Forelimb muscle (tissue), 1 donor: Measurements from ENCODE around the gene CC2D2B. TPM values are rescaled to one million over a fixed set of nuclear protein-coding genes. Genes with fewer than 3 reads are reported as not detected.
"Not testable (repeated sequence)": the region's sequence is repeated elsewhere in the genome, so short reads cannot be mapped to it uniquely, and the experiment has no call there.

ENCODE experiments used
- DNase-seq: peaks from one replicate; pipeline ENCODE4 v3.0.0-alpha.2; 2013; ENCODE audit warnings: low read depth
- polyA plus RNA-seq: library from polyadenylated mRNA; unstranded; fragments of 120-200 nt; gene quantifications from one replicate; pipeline ENCODE4 v1.2.1, GENCODE V29; 2013; ENCODE audit not compliant: insufficient read length

Gene CC2D2B
- polyA plus RNA-seq, 1 donor = 1.5 TPM

DNA sequence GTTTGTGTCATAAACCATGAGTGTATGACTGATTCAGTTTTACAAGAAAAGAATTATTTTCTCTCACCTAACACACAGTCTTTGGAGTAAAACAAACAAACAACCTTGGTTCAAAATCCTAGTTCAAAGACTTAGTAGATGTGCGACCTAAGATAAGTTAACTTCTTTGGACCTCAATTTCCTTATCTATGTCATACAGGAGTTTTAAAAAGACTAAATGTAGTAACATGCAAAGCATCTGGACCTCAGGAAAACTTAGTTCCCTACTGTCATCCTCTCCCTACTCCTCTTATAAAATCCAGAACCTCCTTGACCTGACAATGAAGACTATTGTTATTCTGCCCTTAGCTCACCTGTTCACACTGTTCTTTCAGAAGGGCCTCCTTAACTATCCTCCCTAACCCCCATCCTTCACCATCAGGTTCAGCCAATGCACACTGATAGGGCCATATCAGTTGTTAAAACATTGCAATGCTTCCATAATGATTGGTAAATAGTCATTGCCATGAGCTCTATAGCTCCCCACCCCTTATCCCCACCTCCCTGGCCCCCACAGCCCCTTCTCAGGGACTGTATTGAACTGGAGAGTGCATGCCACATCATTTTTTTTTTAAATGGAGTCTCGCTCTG, 106.8 kb downstream of the CC2D2B start:
- no peak for DNase-seq

DNA sequence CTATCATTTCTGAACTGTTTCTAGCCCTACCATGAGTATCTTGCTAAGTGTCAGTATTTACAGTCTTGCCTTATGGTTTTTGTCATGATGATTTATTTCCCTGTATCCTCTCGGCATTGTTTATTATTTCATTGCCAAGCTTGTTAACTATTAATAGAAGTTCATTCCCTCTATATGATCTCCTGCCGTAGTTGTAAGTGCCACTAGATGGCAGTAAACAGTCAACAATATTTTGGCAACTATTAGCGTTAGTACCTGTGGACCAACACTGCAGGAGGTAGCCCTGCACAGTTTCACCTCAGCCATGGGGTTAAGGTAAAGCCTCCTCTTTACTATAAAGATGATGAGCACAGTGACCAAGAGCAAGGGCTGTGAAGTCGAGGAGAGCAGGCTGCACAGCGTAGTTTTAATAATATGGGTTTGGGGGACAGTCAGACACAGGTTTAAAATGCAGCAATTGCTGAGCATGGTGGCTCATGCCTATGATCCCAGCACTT, 109.5 kb downstream of the CC2D2B start:
- DNase-seq = peak; percentile 29

DNA sequence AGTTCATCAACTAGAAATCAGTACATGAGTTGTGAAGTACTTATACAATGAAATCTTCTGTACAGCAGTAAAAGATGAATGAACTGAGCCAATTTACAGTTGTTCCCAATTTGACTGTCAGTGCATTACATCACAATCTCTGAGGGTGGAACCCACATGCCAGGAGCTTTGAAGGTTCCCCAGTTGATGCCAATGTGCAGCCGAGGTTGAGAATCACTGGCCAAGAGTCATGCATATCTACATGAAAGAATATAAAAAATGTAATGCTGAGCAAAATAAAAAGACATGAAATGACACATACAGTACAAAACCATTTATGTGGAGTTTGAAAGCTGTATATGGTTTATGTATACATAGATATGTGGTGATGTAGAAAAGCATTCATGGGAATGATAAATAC, 113.6 kb downstream of the CC2D2B start:
- no peak for DNase-seq

DNA sequence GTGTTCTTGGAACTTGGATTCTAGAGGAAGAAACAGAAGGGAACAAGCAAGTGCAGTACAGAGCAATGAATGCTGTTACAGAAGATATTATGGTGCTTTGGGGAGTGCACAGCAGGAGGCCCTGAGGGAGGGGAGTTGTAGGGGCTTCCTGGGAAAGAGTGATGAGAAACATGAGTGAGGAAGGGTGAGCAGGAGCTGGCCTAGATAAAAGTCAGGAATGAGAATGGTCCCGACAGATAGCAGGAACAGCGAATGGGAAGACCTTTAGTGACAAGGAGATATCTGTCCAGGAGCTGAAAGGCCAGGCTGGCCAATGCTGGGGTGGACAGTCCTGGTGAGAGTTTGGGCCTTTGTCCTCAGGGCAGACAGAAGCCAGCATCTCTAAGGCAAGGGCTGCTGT, 115.0 kb downstream of the CC2D2B start:
- no peak for DNase-seq

DNA sequence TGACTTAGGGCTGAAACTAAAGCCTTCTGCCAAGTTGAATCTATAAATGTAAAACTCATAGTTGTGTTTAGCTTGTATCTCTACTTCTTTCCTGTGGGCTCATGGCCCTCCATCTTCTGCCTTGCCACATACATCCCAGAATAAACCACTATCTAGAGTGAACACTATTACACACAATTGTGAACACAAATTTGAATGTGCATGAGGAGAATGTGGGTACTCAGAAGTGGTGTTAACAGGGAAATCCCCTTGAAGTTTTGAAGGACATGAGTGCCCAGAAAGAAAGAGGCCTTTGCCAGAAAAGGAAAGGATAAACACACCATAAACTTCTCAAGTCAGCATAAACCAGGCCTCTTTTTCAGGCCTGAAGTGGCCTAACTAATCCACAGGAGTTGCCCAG, 115.4 kb downstream of the CC2D2B start:
- no peak for DNase-seq

DNA sequence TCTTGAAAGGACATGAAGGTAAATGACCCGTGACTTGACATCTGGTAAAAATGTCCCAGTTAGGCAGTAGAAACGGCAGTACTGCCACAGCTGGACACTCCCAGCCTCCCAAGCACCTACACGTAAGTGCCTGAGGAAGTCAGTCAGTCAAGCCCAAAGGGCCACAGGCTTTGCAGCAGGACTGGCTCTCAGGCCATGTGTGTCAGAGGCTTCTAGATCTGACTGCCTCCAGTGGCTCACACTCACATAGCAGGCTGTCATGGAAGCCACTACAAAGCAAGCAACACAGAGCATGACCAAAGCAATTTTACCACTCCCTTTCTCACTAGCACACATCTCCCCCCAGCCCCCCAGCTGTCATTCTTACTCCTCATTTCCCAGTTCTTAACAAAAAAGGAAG, 117.8 kb downstream of the CC2D2B start:
- DNase-seq = no peak

DNA sequence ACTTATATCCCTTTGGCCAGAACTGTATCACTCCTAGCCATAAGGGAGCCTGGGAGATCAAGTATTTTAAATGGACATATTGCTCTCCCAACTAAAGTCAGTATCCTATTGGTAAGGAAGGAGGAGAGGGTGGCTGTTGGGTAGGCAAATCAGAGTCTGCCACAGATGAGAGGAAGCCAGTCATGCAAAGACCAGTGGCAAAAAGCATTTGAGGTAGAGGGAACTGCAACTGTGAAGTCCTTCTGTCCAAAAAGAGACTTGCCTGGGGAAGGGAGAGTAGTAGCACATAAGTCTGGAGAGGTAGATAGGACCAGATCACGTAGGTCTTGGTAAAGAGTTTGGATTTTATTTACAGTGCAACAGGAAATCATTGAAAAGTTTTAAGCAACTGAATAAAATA, 126.8 kb downstream of the CC2D2B start:
- DNase-seq = no peak

DNA sequence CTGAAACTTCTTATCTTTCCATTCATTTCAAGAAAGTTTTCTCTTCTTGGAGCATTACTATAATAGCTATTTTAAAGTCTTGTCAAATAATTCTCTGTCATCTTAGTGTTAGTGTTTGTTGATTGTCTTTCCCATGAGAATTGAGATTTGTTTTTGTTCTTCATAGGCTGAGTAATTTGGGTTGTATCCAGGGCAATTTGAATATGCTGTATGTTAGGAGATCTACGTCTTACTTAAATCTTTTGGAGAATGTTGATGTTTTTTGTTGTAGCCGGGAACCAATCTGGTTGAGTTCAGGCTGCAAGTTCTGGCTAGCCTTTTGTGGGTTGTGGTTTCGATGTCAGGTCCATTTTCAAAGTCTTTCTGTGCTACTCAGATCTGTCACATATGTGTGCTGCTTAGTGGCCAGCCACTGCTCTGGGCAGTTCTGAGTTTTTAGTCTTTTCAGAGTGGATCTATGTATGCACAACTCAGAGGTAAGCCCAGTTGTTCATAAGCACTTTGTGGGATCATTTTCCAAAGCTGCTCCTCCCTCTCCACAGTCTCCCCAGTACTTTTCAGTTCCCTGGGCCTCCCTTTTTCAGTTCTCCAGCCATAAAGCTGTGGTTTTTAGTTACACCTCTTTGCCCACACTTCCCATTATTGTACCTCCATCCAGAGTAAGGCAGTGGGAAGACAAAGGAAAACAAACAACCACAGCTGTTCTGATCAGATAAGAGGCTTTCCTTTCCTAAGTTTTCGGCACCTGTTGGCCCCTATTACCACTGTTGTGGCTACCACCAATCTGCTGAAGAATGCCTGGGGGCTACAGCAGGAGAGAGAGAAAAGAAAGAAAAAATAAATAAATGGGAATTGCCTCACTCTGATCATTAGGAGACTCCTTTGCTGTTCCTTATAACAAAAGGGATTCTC, 131.0 kb downstream of the CC2D2B start:
- no peak for DNase-seq

DNA sequence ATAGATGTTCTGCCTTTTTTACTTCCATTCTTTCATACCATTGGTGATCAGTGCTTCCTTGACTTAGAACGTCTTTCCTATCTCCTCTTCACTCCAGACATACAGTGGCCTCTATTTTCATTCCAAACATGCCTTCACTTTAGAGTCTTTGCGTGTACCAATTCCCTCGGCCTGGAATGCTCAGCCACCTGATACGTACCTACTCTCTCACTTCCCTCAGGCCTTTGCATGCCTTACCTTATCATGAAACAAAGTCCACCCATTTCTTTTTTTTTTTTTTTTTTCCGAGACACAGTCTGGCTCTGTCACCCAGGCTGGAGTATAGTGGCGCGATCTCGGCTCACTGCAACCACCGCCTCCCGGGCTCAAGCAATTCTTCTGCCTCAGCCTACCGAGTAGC, 133.4 kb downstream of the CC2D2B start:
- no peak for DNase-seq

DNA sequence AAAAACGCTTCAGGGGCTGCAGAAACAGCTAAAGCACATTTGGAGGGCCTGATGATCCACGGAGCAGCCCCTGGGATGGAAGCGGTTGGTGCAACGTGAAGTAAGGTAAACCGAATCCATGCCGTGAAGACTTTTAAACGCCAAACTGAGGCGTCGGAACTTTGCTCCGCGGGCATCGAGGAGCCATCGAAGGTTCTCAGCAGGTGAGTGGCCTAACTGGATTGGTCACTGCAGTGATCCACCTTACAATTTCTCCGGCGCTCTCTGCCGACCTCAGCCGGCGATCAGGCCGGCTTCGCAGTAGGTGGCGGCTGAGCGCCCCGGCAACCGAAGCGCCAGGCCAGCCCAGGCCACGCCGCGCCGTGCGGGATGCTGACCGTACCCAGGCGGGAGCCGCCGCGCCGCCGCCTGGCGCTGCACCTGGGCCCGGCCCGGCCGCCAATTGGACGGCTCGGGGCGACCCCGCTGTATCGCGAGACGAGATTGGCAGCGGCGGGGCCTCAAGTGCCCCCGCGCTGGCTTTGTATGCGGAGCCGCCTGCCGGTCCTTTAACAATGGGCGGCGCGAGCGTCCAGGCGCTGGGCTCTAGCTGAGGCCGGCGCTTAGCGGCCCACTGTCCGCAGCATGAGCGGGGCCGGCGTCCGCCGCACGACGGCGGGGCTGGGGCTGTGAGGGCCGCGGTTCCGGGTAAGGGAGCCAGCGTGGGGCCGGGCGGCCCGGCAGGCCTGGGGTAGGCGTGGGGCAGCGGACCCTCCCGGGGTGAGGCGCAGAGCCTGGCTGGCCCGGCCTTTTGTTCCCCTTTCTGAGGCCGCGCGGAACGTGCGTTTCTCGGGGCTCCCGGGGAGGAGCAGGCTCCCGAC, 135.5 kb downstream of the CC2D2B start, which contains the start of gene CCNJ:
TSS of gene CCNJ (plus strand) at position 551 of the 860 bp plus-strand sequence. CDS start 811 bp downstream, outside the sequence.
- peak; percentile 52 for DNase-seq

DNA sequence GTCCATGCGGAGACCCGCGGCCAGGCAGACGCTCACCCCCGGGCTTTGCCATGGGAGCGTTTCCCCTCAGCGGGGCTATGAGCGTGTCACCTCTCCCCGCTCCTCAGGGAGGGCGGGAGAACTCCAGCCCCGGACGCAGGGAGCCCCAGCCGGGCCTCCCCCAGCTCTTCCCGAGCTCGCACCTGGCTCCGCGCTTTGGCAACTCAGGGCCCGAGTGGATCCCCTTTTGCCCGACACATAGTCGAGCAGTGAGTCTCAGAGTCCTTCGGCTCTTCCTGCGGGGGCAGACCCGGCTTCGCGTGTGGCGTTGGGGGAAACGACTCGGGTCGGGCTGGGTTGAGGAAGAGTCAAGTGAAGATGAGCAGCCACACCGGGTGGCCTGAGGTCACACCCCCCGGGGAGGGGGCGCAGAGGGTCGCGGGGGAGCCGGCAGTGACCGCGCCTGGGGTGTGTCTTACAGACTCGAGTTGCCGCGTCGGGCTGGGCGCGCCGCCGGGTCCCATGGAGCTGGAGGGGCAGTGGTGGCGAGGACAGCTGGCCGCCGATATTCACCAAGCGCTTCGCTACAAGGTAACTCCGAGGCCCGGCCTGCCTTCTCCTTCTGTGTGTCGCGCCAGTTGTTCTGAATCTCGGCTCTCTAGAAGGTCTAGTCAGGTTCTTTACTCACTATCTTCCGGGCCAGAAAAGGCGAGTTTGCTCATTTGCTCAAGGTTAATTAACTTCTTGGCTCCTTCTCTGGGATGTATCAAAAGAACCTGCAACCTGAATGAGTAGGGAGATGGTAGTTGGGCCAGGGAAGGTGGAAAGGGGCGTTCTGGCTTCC, 136.3 kb downstream of the CC2D2B start:
- DNase-seq = no peak

DNA sequence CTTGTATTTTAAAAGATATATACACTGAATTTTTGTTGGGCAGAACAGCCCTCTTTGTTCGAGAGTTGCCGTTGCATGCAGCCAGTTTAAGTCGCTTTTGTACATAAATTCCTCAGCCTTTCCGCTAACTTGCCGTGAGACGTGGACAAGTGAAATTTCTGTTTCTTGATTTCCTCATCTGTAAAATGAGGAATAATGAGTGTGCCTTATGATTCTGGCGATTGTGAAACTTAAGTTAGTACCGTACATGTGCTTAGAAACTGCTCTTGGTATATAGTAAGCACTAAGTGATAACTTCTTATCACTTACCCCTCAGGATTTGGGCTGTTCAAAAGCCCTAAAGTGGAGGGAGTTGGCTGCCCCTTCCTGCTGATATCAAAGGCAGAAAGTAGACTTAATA, 137.0 kb downstream of the CC2D2B start:
- DNase-seq = no peak

DNA sequence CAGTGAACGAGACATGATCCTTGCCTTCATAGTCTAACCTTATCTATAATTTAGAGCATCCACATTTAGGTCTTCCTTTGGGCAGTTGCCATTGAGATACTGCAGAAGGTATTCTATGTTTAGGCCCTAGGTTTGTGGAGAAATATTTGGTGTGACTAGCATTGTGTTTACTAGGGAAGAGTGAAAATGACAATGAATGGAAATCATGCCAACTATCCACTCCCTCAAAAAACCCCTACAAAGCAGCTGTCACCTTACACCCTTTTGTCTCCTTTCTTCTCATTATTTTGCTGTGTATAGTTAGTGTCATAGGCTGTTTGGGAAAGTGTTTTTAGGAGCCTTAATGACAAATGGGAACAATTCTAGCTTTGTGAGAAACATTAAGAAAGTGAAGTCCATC, 138.8 kb downstream of the CC2D2B start:
- DNase-seq = no peak

DNA sequence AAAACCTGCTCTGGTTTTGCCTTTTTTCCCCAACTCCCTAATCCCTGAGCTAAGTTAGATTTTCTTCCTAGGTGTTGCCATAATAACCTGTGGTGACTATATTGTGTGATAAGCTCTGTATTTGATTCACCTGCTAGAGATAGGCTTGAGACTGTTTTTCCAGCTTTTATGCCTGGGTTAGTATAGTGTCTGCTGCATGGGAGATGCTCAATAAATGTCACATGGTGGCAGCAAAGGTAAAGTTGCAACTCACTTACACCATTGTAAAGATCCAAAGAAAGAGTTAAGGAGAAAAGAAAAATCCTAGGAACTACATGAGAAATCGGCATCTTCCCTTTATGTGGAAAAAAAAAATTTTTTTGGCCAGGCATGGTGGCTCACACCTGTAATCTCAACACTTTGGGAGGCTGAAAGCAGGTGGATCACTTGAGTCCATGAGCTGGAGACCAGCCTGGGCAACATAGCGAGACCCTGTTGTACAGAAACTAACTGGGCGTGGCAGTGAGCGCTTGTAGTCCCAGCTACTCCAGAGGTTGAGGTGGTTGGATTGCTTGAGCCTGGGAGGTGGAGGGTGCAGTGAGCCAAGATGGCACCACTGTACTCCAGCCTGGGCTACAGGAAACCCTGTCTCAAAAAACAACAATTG, 139.4 kb downstream of the CC2D2B start:
- DNase-seq = no peak

DNA sequence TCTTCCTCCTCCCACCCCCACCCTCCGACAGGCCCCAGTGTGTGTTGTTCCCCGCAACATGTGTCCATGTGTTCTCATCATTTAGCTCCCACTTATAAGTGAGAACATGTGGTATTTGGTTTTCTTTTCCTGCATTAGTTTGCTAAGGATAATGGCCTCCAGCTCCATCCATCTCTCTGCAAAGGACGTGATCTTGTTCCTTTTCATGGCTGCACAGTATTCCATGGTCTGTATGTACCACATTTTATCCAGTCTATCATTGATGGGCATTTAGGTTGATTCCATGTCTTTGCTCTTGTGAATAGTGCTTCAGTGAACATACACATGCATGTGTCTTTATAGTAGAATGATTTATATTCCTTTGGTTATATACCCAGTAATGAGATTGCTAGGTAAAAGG, 140.2 kb downstream of the CC2D2B start:
- DNase-seq = not testable (repeated sequence)

DNA sequence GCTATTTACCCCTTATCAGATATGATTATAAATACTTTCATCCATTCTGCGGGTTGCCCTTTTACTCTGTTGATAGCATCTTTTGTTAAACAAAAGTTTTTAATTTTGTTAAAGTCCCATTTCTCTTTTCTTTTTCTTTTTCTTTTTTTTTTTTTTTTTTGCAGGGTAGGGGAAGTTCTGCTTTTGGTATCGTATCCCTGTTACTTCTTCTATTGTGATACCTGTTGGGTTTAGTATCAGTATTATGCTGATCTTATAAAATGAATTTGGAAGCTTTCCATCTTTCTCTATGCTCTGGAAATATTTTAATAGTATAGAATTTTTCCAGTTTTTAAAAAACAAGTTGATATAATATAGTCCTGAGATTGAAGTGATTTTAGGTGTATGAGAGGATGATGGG, 141.6 kb downstream of the CC2D2B start:
- DNase-seq = no peak

DNA sequence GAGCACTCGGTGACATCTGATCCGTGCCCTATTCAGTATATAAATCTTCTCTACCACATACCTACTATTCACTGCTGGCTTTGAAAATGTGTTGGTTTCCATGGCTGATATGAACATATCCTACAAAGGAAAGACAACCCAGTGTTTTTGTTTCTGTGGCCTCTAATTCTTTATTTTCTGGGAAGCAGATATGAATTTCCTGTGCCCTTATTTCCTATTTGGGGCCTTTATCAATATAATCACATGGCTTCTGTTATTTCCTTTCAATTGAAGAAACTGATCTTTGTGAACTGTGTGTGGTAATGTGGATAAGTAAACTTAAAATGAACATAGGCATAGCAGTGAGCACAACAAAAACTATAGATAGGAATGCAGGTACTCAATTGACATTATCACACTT, 146.2 kb downstream of the CC2D2B start:
- no peak for DNase-seq

DNA sequence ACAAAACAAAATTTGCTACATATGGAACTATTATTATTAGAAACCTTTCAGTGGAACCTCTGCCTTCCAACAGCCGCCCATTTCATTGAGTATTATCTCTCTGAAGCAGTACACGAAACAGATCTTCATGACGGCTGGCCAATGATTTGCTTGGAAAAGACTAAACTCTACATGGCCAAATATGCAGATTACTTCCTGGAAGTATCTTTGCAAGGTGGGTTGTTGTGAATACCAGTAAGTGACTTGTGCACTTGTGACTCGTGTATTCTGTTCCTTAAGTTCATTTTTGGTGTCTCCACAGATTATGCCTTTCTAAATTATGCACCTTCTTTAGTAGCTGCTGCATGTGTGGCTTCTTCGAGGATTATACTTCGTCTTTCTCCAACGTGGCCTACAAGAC, 149.0 kb downstream of the CC2D2B start:
- no peak for DNase-seq

DNA sequence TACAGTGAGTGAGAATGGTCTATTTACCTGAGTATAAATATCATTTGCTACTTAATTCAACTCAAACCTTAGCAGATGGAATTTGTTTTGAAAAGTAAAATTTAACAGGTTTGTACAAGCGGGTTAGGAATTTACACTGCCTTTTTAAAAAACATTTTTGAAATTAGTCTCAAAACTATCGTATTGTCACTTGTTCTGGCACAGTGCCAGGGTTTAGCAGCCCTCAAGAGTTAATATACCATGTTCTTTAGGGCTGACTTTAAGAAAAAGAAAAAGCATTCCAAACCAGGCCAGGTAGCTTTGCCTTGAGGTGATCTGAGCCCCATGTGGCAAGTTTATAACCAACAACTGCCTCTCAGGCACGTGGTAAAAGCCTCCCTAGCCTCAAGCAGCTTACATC, 153.5 kb downstream of the CC2D2B start:
- no peak for DNase-seq

DNA sequence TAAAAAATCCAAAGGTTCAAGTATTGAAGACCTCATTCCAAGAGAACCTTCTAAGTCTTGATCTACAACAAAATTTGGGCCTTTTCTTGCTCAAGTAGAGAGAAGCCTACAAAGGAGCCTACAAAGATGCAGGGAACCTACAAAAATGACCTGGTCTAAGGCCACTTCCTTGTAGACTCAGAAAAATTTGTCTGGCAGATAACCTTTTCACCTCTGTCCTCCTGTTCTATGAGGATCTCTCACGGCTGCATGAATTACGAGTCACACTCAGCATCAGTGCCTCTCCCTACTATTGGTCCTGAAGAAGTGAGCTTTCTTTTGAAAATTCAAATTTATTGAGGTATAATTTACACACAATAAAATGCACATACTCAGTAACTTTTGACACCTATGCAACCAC, 164.9 kb downstream of the CC2D2B start:
- DNase-seq = no peak

DNA sequence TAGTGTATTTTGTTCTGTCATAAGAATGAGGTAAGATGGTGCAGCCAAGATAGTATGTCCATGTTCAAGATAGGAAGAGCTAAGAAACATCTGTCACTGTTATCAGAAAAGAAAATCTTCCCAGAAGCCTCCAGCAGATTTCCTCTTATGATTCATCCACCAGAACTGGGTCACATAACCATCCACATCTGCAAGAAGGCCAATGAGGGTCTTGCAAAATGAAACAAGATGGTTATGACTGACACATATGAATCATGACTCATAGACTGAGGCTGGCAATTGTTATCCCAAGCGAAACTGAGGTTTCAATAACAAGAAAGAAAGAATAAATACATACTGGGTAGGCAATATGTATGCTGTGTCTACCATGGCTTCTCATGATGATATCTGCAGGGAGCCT, 165.9 kb downstream of the CC2D2B start:
- DNase-seq = no peak
